ENCODE results near the gene GOLPH3. TPM values are rescaled to one million over a fixed set of nuclear protein-coding genes. Genes with fewer than 3 reads are reported as not detected.

The GOLPH3 gene
- total and polyA plus RNA-seq, 2 of the 8 experiments (the other 6 are each of a cell fraction or from before 2014, with no cell fraction given), result 53.7 to 93.6 TPM

DNA sequence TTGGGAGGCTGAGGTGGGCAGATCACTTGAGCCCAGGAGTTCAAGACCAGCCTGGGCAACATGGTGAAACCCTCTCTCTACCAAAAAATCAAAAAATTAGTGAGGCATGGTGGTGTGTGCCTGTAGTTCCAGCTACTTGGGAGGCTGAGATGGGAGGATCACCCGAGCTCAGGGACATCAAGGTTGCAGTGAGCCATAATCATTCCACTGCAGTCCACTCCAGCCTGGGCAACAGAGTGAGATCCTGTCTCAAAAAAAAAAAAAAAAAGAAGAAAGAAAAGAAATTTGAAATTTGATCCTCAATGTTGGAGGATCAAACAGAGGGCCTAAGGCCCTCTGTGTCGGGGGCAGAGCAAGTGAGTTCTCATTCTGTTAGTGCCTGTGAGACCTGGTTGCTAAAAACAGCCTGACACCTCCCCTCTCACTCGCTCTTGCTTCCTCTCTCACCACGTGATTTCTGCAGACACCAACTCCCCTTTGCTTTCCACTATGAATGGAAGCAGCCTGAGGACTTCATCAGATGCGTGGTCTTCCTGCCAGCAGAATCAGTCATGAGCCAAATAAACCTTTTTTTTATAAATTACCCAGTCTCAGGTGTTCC, 8.4 kb upstream of the GOLPH3 start:
- no peak overlapping the region for H3K4ac ChIP-seq (replicated peaks; ENCODE audit: insufficient read length, low read depth, low read length)
- no peaks in the 10 kb centered on the region for H3K36me3 ChIP-seq (ENCODE audit: control insufficient read depth in 2 of 4, insufficient read depth in 4 of 4, low read length in 3 of 4)
- TF ChIP-seq TAF1 (IDR thresholded peaks at IDR 0.05; ENCODE audit: low read depth, low read length) (no peak), EP300 (IDR thresholded peaks at IDR 0.05; ENCODE audit: borderline replicate concordance in 1 of 2, low read depth in 2 of 2, low read length in 2 of 2) (no peak), CBX5 (IDR thresholded peaks at IDR 0.05; ENCODE audit: low read depth, low read length) (no peak), PHF8 (conservative IDR thresholded peaks at IDR 0.05; ENCODE audit: low read depth, low read length) (no peak), TEAD4 (IDR thresholded peaks at IDR 0.05; ENCODE audit: low read depth, low read length) (no peak), POLR2A (IDR thresholded peaks at IDR 0.05; ENCODE audit: control extremely low read depth in 1 of 2, low read depth in 2 of 2, low read length in 2 of 2) (no peak), SIX5 (IDR thresholded peaks at IDR 0.05; ENCODE audit: low read depth, low read length) (no peak)
- TF ChIP-seq, protein P1, sequence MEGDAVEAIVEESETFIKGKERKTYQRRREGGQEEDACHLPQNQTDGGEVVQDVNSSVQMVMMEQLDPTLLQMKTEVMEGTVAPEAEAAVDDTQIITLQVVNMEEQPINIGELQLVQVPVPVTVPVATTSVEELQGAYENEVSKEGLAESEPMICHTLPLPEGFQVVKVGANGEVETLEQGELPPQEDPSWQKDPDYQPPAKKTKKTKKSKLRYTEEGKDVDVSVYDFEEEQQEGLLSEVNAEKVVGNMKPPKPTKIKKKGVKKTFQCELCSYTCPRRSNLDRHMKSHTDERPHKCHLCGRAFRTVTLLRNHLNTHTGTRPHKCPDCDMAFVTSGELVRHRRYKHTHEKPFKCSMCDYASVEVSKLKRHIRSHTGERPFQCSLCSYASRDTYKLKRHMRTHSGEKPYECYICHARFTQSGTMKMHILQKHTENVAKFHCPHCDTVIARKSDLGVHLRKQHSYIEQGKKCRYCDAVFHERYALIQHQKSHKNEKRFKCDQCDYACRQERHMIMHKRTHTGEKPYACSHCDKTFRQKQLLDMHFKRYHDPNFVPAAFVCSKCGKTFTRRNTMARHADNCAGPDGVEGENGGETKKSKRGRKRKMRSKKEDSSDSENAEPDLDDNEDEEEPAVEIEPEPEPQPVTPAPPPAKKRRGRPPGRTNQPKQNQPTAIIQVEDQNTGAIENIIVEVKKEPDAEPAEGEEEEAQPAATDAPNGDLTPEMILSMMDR (IDR thresholded peaks at IDR 0.05; ENCODE audit: control extremely low read depth in 1 of 3, insufficient read depth in 1 of 3, low read depth in 1 of 3, low read length in 3 of 3), result no peak
- FAIRE-seq (no peak), DNase-seq (ENCODE audit: low read depth in 1 of 2, low spot score in 2 of 2) (no peak)
- no peak overlapping the region for H2BK120ac ChIP-seq (replicated peaks; ENCODE audit: low read depth, low read length)
- no peaks in the 10 kb centered on the region for H3K79me1 ChIP-seq (ENCODE audit: low read depth, low read length)
- ChIA-PET CTCF (ENCODE audit: partially characterized antibody) (interaction anchor here (0.6 kb wide), 1 partner anchor 62 kb away, joined by 3 read pairs; no protein-coding TSS in a partner anchor), POLR2A (ENCODE audit: partially characterized antibody) (interaction anchor here (1.1 kb wide), 1 partner anchor 9 kb away, joined by 4 read pairs; no protein-coding TSS in a partner anchor)
- no peak overlapping the region for H3K4me2 ChIP-seq (ENCODE audit: insufficient read depth in 1 of 2, low read depth in 2 of 2, low read length in 2 of 2)
- no peaks in the 10 kb centered on the region for H3K79me2 ChIP-seq (ENCODE audit: control insufficient read depth in 1 of 2, insufficient read depth in 2 of 2, low read length in 2 of 2)
- H3K4me1 ChIP-seq (replicated peaks in 1 of 4; ENCODE audit: control insufficient read depth in 3 of 4, insufficient read depth in 4 of 4, low read length in 3 of 4), result no peaks in the 10 kb centered on the region
- H3K23me2 ChIP-seq (ENCODE audit: low read depth, low read length), result no peaks in the 10 kb centered on the region
- 78% methylated on average over 5 of the region's 5 CpGs; no CpG with 5 or more reads in 1 of the 2 experiments for WGBS, 2 experiments (ENCODE audit: extremely low coverage in 1 of 2, insufficient coverage in 1 of 2, insufficient read length in 1 of 2, insufficient replicate concordance in 2 of 2, low coverage in 1 of 2, low lambda C conversion rate in 2 of 2, missing lambda C conversion rate in 1 of 2)
- H2AK5ac ChIP-seq (ENCODE audit: low read depth, low read length), result no peak overlapping the region
- H3K23ac ChIP-seq (ENCODE audit: insufficient read length), result no peak overlapping the region
- no peak overlapping the region for H2BK12ac ChIP-seq (ENCODE audit: low read depth, low read length)
- no peak overlapping the region for H2BK15ac ChIP-seq (ENCODE audit: low read length)
- no peak overlapping the region for H2BK20ac ChIP-seq (ENCODE audit: low read length)
- peaks cover 0 to 2% of the 10 kb centered on the region in 2 experiments; a peak in 1 of 4 replicates for H3K9me3 ChIP-seq (ENCODE audit: insufficient read depth in 2 of 2, low read depth in 1 of 2, low read length in 1 of 2)
- H3K27me3 ChIP-seq (replicated peaks in 1 of 4; ENCODE audit: control insufficient read depth in 3 of 4, extremely low read depth in 1 of 4, insufficient read depth in 3 of 4, low read length in 3 of 4), result no peaks in the 10 kb centered on the region
- no peak overlapping the region for H3K27ac ChIP-seq (ENCODE audit: low read depth, low read length)
- no peak overlapping the region for H2BK5ac ChIP-seq (ENCODE audit: low read depth, low read length)
- no peak overlapping the region for H3K18ac ChIP-seq (ENCODE audit: extremely low read depth, low read length)
- H4K8ac ChIP-seq (ENCODE audit: extremely low read depth, insufficient read depth, low read length), result no peak overlapping the region
- no peaks in the 10 kb centered on the region for H4K20me1 ChIP-seq (replicated peaks in 1 of 2; ENCODE audit: control insufficient read depth in 1 of 2, insufficient read depth in 2 of 2, low read length in 2 of 2)
- H3K14ac ChIP-seq (ENCODE audit: insufficient read length), result no peak overlapping the region
- no peak overlapping the region for H4K91ac ChIP-seq (replicated peaks; ENCODE audit: insufficient read length, low read length)
- 0 out of 2 replicates have a peak overlapping the region, but pooled peaks have one; percentile 44 for H2AFZ ChIP-seq (ENCODE audit: low read length)
- H3K9ac ChIP-seq (replicated peaks in 1 of 4; ENCODE audit: extremely low read depth in 1 of 4, low read depth in 3 of 4, low read length in 3 of 4), result no peak overlapping the region
- no peak overlapping the region for H3K56ac ChIP-seq (replicated peaks; ENCODE audit: insufficient read length, low read depth, low read length)
- no peak overlapping the region for H3K4me3 ChIP-seq (ENCODE audit: extremely low read depth in 1 of 4, insufficient read depth in 2 of 4, low read depth in 3 of 4, low read length in 4 of 4)
- H4K5ac ChIP-seq (ENCODE audit: insufficient read length, low read depth, low read length), result no peak overlapping the region

Data from H1 (cell line).